ENCODE results near the gene TSPAN14. TPM values are rescaled to one million over a fixed set of nuclear protein-coding genes. Genes with fewer than 3 reads are reported as not detected.

The TSPAN14 gene
- total and polyA plus RNA-seq, 12 donors = 13.1 to 112 (median 45.5) TPM

DNA sequence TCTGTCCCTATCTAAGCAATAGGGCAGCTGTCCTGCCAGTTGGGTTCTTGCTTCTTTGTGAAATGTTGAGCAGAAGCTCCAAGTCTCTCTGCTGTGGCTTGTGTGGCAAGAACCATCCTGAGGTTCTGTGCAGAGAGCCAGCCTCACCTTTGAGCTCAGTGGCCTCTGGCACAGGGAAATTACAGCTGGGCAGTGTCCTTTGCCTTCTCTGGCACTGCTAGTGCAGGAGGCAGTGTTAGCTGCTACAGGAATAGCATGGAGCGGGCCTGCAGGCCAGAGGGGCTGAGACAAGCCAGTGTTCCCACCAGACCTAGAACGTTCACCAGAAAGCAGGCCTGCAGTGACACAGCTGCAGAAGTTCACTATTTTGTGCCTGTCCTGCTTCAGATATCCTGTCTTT is 44.0 kb upstream of the TSPAN14 start:
- TF ChIP-seq POLR2A (IDR thresholded peaks at IDR 0.05) = no peak
- TF ChIP-seq, protein P1, sequence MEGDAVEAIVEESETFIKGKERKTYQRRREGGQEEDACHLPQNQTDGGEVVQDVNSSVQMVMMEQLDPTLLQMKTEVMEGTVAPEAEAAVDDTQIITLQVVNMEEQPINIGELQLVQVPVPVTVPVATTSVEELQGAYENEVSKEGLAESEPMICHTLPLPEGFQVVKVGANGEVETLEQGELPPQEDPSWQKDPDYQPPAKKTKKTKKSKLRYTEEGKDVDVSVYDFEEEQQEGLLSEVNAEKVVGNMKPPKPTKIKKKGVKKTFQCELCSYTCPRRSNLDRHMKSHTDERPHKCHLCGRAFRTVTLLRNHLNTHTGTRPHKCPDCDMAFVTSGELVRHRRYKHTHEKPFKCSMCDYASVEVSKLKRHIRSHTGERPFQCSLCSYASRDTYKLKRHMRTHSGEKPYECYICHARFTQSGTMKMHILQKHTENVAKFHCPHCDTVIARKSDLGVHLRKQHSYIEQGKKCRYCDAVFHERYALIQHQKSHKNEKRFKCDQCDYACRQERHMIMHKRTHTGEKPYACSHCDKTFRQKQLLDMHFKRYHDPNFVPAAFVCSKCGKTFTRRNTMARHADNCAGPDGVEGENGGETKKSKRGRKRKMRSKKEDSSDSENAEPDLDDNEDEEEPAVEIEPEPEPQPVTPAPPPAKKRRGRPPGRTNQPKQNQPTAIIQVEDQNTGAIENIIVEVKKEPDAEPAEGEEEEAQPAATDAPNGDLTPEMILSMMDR (IDR thresholded peaks at IDR 0.05) = no peak
- Histone ChIP-seq H3K36me3 (replicated peaks in 1 of 2) (no peaks in the 10 kb centered on the region), H3K27me3 (no peaks in the 10 kb centered on the region), H3K4me1 (replicated peaks in 1 of 2) (peaks cover 0 to 33% of the 10 kb centered on the region in 2 donors), H3K9me3 (replicated peaks in 1 of 3) (no peaks in the 10 kb centered on the region), H3K4me3 (no peak overlapping the region), H3K27ac (peak overlapping the region in 1 of 5 donors; percentile 32)
- DNase-seq = no peak
- intact Hi-C loops (cut with DNase I) = no loop called here
- WGBS, 4 donors = 69 to 79% (median 72%) methylated on average over 2 of the region's 2 CpGs

DNA sequence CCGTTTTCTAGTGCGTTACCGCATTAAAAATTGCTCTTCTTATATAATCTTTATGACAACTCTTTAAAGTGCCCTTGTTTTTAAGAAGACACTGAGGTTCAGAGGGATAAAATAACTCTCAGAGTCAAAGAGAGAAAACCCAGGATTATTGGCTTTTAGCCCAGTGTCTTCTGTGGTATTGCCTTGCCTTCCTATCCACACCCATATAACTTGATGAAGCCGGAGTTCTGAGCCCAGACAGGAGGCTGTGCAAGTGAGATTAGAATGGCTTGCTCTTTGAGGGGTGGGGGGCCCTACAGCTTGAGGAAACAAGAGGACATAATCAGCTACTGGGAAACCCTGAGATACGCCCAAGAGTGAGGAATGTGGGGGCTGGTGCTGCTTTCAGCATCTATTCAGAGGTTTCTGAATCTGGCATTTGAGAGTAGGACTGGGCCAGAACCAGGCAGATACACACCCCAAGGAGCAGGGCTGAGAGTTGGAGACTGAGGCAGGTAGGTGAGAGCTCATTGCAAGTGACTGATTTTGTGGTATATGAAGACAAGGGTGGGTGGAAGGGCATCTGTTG is 43.4 kb upstream of the TSPAN14 start:
- TF ChIP-seq, protein P1 (IDR thresholded peaks at IDR 0.05) = no peak
- TF ChIP-seq POLR2A (IDR thresholded peaks at IDR 0.05) = no peak
- H3K4me3 ChIP-seq = no peak overlapping the region
- peak overlapping the region in 1 of 5 donors; percentile 32 for H3K27ac ChIP-seq
- intact Hi-C loops (cut with DNase I) = no loop called here
- no peaks in the 10 kb centered on the region for H3K27me3 ChIP-seq
- H3K9me3 ChIP-seq (replicated peaks in 1 of 3) = no peaks in the 10 kb centered on the region
- DNase-seq = no peak
- 78 to 87% (median 84%) methylated on average over 5 of the region's 5 CpGs for WGBS, 4 donors
- peaks cover 0 to 36% of the 10 kb centered on the region in 2 donors for H3K4me1 ChIP-seq (replicated peaks in 1 of 2)
- no peaks in the 10 kb centered on the region for H3K36me3 ChIP-seq (replicated peaks in 1 of 2)

DNA sequence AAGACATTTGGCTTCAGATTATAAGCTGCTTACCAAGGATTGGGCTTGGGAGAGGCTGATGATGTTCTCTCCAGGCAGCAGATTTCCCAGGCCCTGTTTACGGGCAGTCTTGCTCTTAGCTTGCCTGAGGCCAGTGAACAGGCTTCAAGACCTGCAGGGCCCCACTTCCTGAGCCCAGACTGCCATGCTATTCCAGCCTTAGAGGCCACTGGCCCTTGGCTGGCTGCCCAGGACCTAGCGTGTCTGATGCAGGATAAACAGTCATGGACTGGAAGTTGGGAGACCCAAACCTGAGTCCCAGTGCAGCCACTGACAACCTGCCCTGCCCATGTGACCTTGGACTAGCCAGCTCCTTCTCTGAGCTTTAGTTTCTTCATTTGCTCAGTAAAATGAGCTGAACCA is 42.8 kb upstream of the TSPAN14 start:
- intact Hi-C loops (cut with DNase I) = no loop called here

DNA sequence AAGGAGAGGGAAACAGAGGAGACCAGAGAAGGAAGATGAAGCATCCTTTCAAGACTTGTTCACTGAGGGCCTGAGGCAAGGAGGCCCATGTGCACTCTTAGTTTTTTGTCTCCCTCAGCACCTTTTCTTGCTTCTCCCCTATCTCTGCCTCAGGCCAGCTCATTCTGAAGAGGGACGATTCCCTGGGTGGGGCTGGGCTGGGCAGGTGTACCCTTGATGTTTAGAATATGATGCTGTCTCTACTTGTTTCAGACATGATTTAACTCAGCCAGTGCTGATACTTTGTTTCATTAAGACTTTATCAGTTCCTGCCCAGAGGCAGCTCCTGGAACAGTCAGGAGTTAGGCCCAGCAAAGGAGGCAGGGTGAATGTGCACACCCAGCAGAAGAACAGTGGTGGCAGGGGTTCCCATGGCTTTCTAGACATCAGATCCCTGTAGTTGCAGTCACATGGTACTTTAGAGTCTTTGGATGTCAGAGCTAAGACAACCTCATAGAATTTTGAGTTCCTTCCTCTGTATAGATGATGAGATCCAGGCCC is 42.4 kb upstream of the TSPAN14 start:
- Histone ChIP-seq H3K27ac (no peak overlapping the region), H3K27me3 (no peaks in the 10 kb centered on the region), H3K4me1 (replicated peaks in 1 of 2) (peaks cover 0 to 47% of the 10 kb centered on the region in 2 donors), H3K36me3 (replicated peaks in 1 of 2) (no peaks in the 10 kb centered on the region), H3K4me3 (no peak overlapping the region), H3K9me3 (replicated peaks in 1 of 3) (no peaks in the 10 kb centered on the region)
- DNase-seq = no peak
- TF ChIP-seq POLR2A (IDR thresholded peaks at IDR 0.05) = no peak
- TF ChIP-seq, protein P1 (IDR thresholded peaks at IDR 0.05) = no peak
- intact Hi-C loops (cut with DNase I) = no loop called here
- 85 to 100% (median 96%) methylated on average over 1 of the region's 1 CpG for WGBS, 4 donors

More for the DNA sequence above, 42.8 kb upstream of the TSPAN14 start:
- DNase-seq = peak in 6 of 7 donors; percentile 43 to 75 (median 66)
- Histone ChIP-seq H3K9me3 (replicated peaks in 1 of 3) (no peaks in the 10 kb centered on the region), H3K27me3 (no peaks in the 10 kb centered on the region), H3K4me3 (no peak overlapping the region), H3K4me1 (replicated peaks in 1 of 2) (peaks cover 0 to 43% of the 10 kb centered on the region in 2 donors), H3K36me3 (replicated peaks in 1 of 2) (no peaks in the 10 kb centered on the region), H3K27ac (peak overlapping the region in 1 of 5 donors; percentile 32)
- 20 to 66% (median 61%) methylated on average over 1 to 2 of the region's 2 CpGs; no CpG with 5 or more reads in 1 of the 4 donors for WGBS, 4 donors
- TF ChIP-seq POLR2A (IDR thresholded peaks at IDR 0.05) = no peak
- TF ChIP-seq, protein P1 (IDR thresholded peaks at IDR 0.05) = no peak

All from adrenal gland (tissue), 12 donors.